Ecto neural progenitor cell (in vitro differentiated cells): ENCODE results near the gene PLA2G3.

Source experiments
- DNase-seq: peaks from one replicate; pipeline ENCODE4 v3.0.0-alpha.2; 2018; ENCODE audit warnings: low spot score

The PLA2G3 gene

GRCh38 chr22:31086703-31087330 lies 53.5 kb downstream of the PLA2G3 start:
- no peak for DNase-seq

GRCh38 chr22:31085928-31086327 lies 54.4 kb downstream of the PLA2G3 start:
- no peak for DNase-seq

GRCh38 chr22:31085493-31085824 lies 54.8 kb downstream of the PLA2G3 start:
- DNase-seq, result no peak

- peak; percentile 88 for DNase-seq
Measured at GRCh38 chr22:31084811-31085492, 55.4 kb downstream of the PLA2G3 start.
